NCI-H187 (cell line): ENCODE data around the gene PNMT.
"Not testable (repeated sequence)": the region's sequence is repeated elsewhere in the genome, so short reads cannot be mapped to it uniquely, and the experiment has no call there.

ENCODE experiments used
- DNase-seq, 2 experiments: peaks; one replicate each; lab custom pipeline; 2025; lab: John Stamatoyannopoulos, UW

Gene PNMT

GRCh38 chr17:39709319-39709997 is 41.2 kb downstream of the PNMT start:
- no peak for DNase-seq

GRCh38 chr17:39709998-39710964 is 42.0 kb downstream of the PNMT start:
- DNase-seq = no peak

GRCh38 chr17:39711071-39711470 is 42.8 kb downstream of the PNMT start:
- DNase-seq = not testable (repeated sequence)

- no peak for DNase-seq
Observed at GRCh38 chr17:39711851-39712250, 43.6 kb downstream of the PNMT start.

- DNase-seq = no peak
Observed at GRCh38 chr17:39714234-39714633, 46.0 kb downstream of the PNMT start.

GRCh38 chr17:39715375-39716072 is 47.3 kb downstream of the PNMT start:
- DNase-seq = no peak

- DNase-seq = no peak
Observed at GRCh38 chr17:39716073-39716818, 48.0 kb downstream of the PNMT start.

GRCh38 chr17:39716879-39717536 is 48.8 kb downstream of the PNMT start:
- DNase-seq = no peak

- DNase-seq = no peak
Observed at GRCh38 chr17:39717660-39718059, 49.4 kb downstream of the PNMT start.

GRCh38 chr17:39719563-39720355 is 51.5 kb downstream of the PNMT start:
- DNase-seq = no peak
